KMS-11 (cell line): ENCODE measurements around the gene APBA1.

Experiments
- H2AFZ ChIP-seq: fragments of 200-600 bp; sonication (generic); 2 replicates; pipeline ENCODE4 v1.6.1; 2016; ENCODE audit warnings: antibody characterized with exemption, mixed run types, low read depth
- H3K27ac ChIP-seq: fragments of 200-600 bp; sonication (generic); 2 replicates; pipeline ENCODE4 v1.6.1; 2016; ENCODE audit warnings: mild to moderate bottlenecking, mixed run types
- H3K27me3 ChIP-seq: fragments of 200-600 bp; sonication (generic); 2 replicates; pipeline ENCODE4 v1.6.1; 2017; ENCODE audit warnings: mild to moderate bottlenecking, low read depth, mixed run types, moderate library complexity; ENCODE audit not compliant: insufficient read depth
- H3K36me3 ChIP-seq: fragments of 200-600 bp; sonication (generic); 2 replicates; pipeline ENCODE4 v1.6.1; 2017; ENCODE audit warnings: mild to moderate bottlenecking, mixed run types; ENCODE audit not compliant: insufficient read depth
- H3K4me1 ChIP-seq: fragments of 200-600 bp; sonication (generic); 2 replicates; pipeline ENCODE4 v1.6.1; 2016; ENCODE audit warnings: mild to moderate bottlenecking, low read depth, mixed run types; ENCODE audit not compliant: poor library complexity, severe bottlenecking
- H3K4me2 ChIP-seq: fragments of 200-600 bp; sonication (generic); 2 replicates; pipeline ENCODE4 v1.7.0; 2016; ENCODE audit warnings: mild to moderate bottlenecking, mixed run types
- H3K4me3 ChIP-seq: fragments of 200-600 bp; sonication (generic); IDR thresholded peaks from 2 replicates; pipeline ENCODE4 v1.6.1; 2017; ENCODE audit warnings: low read depth, low read length, mixed read lengths; ENCODE audit not compliant: insufficient read depth
- H3K79me2 ChIP-seq: fragments of 200-600 bp; sonication (generic); 2 replicates; pipeline ENCODE4 v1.6.1; 2016; ENCODE audit warnings: low read depth, mixed run types; ENCODE audit not compliant: insufficient read depth
- H3K9ac ChIP-seq: fragments of 200-600 bp; sonication (generic); 2 replicates; pipeline ENCODE4 v1.6.1; 2016; ENCODE audit warnings: mild to moderate bottlenecking, mixed run types
- H4K20me1 ChIP-seq: fragments of 200-600 bp; sonication (generic); 2 replicates; pipeline ENCODE4 v1.6.1; 2016; ENCODE audit warnings: mild to moderate bottlenecking, mixed run types; ENCODE audit not compliant: insufficient read depth
- CTCF ChIP-seq: fragments of 200-600 bp; sonication (generic); conservative IDR thresholded peaks from 2 replicates; pipeline ENCODE4 v1.6.1; 2017; ENCODE audit warnings: low read depth, mild to moderate bottlenecking, antibody characterized with exemption, low read length, moderate library complexity, mixed read lengths

APBA1 gene

GRCh38 chr9:69658987-69659675, 13.0 kb downstream of the APBA1 start:
- Histone ChIP-seq H3K36me3 (no peaks in the 10 kb centered on the region), H3K4me2 (no peak overlapping the region), H3K4me3 (no peak overlapping the region), H4K20me1 (no peaks in the 10 kb centered on the region), H3K9ac (no peak overlapping the region), H3K27me3 (no peaks in the 10 kb centered on the region), H3K27ac (no peak overlapping the region), H2AFZ (no peak overlapping the region), H3K4me1 (no peaks in the 10 kb centered on the region), H3K79me2 (no peaks in the 10 kb centered on the region)
- TF ChIP-seq CTCF = no peak

GRCh38 chr9:69657269-69657668, 14.9 kb downstream of the APBA1 start:
- Histone ChIP-seq H3K9ac (no peak overlapping the region), H3K27me3 (no peaks in the 10 kb centered on the region), H2AFZ (no peak overlapping the region), H3K79me2 (no peaks in the 10 kb centered on the region), H3K4me1 (no peaks in the 10 kb centered on the region), H3K4me2 (no peak overlapping the region), H3K4me3 (no peak overlapping the region), H3K27ac (no peak overlapping the region), H4K20me1 (no peaks in the 10 kb centered on the region), H3K36me3 (no peaks in the 10 kb centered on the region)
- TF ChIP-seq CTCF = no peak

- H3K9ac ChIP-seq = no peak overlapping the region
- no peak for TF ChIP-seq CTCF
- H3K4me3 ChIP-seq = no peak overlapping the region
- H3K4me1 ChIP-seq = no peaks in the 10 kb centered on the region
- H3K27me3 ChIP-seq = no peaks in the 10 kb centered on the region
- no peaks in the 10 kb centered on the region for H3K79me2 ChIP-seq
- no peak overlapping the region for H2AFZ ChIP-seq
- H3K4me2 ChIP-seq = no peak overlapping the region
- H4K20me1 ChIP-seq = no peaks in the 10 kb centered on the region
- H3K36me3 ChIP-seq = no peaks in the 10 kb centered on the region
- no peak overlapping the region for H3K27ac ChIP-seq
Observed at GRCh38 chr9:69655065-69655464, 17.1 kb downstream of the APBA1 start.

- no peaks in the 10 kb centered on the region for H3K4me1 ChIP-seq
- H4K20me1 ChIP-seq = no peaks in the 10 kb centered on the region
- no peak for TF ChIP-seq CTCF
- H3K4me3 ChIP-seq = no peak overlapping the region
- H3K79me2 ChIP-seq = no peaks in the 10 kb centered on the region
- H2AFZ ChIP-seq = no peak overlapping the region
- H3K9ac ChIP-seq = no peak overlapping the region
- H3K27me3 ChIP-seq = no peaks in the 10 kb centered on the region
- H3K36me3 ChIP-seq = no peaks in the 10 kb centered on the region
- H3K27ac ChIP-seq = no peak overlapping the region
- H3K4me2 ChIP-seq = no peak overlapping the region
Observed at GRCh38 chr9:69653261-69653660, 18.9 kb downstream of the APBA1 start.
